GM19099 (cell line): ENCODE data around the gene RASSF4.

Experiments
- POLR2A ChIP-seq: IDR thresholded peaks from 3 replicates; pipeline ENCODE4 v1.6.1; 2011; ENCODE audit warnings: low read depth; ENCODE audit not compliant: insufficient read length; ENCODE audit errors: extremely low read depth

RASSF4 gene

GRCh38 chr10:45001381-45002148, 42.0 kb downstream of the RASSF4 start:
- TF ChIP-seq POLR2A, result peak; percentile 9

- TF ChIP-seq POLR2A, result no peak
Observed at GRCh38 chr10:45003432-45004000, 43.9 kb downstream of the RASSF4 start.

DNA sequence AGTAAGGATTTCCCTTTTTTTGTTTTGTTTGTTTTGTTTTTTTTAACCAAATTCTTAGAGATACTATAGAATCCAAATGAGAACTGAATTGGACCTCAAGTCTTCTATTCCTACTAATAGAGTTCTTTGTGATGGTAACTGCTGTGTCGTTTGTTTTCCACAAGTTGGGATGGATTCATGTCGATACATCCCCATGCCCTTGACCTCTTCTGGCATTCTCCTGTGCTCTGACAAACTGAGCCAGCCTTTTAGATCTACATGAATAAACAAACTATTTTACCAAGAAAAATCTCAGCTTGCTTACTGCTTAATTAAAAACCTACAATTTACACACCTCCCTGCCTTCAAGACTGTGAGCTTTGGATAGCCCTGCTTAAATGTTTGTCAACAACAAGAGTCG, 45.1 kb downstream of the RASSF4 start:
- no peak for TF ChIP-seq POLR2A

DNA sequence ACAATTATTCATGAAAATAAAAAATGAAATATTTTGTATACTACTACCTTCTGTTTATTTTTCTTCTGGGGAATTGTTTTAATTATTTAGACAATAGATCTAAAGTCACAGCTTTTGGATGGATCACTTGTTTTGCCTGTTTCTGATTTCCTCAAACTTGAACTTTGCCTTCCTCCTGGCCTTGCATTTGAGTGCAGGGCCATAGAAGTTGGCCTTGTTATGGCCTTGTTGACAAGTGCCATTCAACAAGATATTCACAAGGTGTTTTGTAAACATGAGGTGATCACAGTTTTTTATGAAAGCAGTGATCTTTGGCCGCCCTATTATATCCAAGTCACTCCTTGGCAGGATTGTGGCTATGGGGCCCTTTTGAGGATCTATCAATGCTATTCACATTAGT, 45.7 kb downstream of the RASSF4 start:
- peak; percentile 7 for TF ChIP-seq POLR2A

DNA sequence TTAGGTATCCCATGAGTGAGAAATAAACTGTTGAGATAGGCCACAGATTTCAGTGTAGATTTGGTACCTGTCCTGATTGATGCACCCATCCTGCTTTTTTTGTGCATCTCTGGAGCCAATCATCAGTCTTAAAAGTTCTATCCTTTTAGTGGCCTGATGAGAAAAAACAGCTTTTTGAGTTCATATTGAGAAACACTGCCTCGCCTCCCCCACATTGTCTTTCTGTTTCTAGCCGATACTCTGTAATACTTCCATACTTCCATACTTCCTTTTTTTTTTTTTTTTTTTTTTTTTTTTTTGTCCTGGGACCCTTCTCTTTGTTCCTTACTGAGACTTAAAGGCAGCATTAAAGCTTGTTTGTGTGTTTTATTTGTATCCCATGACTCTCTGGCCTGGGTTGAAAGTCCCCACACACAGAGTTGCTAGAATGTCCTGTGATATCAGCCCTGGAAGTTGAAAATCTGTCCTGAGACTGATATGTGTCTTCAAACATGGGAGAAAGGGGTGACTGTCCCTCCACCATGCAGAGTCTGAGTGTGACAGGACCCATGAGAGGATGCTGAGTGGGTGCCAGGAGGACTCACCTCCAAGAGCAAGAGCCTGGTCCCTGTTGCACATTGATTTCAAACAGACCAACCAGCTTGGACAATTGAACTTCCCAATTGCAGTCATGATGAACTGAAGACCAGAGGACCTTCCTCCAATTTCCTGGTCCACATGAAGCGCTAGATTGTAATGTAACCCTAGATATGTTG, 46.9 kb downstream of the RASSF4 start:
- TF ChIP-seq POLR2A, result no peak

GRCh38 chr10:45008524-45009161, 49.0 kb downstream of the RASSF4 start:
- TF ChIP-seq POLR2A, result no peak

DNA sequence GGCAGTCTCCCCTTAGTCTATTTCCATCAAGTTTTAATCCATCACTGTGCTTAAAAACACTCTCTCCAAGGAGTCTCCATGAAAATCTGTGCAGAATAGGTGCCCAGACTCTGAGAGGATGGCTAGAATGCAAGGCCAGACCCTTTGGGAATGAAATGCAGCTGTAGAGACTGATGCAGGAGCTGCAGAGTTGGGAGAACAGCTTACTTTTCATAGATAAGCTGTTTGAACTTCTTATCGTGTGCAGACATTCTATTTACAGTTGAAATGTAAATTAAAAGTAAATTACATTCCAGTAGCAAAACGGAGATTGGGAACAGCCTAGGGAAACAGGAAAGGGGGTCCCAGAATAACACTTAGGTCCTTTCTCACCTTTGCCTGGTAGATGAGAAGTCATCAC, 56.0 kb downstream of the RASSF4 start:
- TF ChIP-seq POLR2A, result no peak

GRCh38 chr10:45023426-45023825, 63.8 kb downstream of the RASSF4 start:
- no peak for TF ChIP-seq POLR2A

GRCh38 chr10:45034301-45034700, 74.7 kb downstream of the RASSF4 start:
- no peak for TF ChIP-seq POLR2A

DNA sequence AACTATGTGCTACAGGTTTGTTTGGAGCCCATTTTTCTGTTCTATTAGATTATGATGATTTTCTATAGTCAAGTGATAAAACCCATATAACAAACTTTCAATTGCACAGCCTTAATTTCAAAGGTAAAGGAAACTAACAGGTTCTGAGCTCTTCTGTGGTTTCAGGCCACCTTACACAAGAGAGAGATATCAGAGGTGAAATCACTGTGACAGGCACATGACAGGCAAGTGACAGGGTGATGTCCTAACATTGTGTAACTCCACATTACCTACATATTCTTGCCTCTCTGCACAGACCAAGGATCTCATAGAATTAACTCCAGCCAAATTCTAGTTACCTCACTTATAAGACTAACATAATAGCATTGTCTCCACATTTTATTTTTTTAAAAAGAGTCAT, 76.1 kb downstream of the RASSF4 start:
- TF ChIP-seq POLR2A, result no peak

DNA sequence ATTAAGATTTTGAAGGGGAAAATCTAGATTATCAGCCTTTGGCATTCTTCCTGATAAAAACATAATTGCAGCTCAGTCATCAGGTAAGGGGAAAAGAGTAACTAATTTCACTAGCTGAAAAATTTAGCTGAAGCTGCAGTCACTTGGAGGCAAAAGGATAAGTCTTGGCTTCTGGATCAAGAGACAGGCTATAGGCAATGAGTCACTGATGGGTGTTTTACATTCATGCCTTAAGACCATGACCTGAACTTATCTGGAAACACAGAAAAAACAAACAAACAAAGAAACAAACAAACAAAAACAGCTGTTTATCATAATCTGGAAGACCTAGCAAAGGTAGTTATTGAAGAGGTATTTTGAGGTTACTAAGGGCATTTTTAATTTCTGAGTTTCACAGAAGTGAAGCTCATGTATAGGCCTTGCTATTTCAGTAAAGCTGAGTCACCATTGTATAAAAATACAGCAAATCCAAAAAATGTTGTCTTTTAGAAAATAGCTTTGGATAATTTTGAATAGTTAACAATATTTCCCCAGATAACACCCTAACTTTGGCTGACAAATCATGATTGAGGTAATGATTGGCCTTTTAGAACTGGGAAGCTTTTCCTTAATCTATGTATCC, 81.4 kb downstream of the RASSF4 start:
- no peak for TF ChIP-seq POLR2A

DNA sequence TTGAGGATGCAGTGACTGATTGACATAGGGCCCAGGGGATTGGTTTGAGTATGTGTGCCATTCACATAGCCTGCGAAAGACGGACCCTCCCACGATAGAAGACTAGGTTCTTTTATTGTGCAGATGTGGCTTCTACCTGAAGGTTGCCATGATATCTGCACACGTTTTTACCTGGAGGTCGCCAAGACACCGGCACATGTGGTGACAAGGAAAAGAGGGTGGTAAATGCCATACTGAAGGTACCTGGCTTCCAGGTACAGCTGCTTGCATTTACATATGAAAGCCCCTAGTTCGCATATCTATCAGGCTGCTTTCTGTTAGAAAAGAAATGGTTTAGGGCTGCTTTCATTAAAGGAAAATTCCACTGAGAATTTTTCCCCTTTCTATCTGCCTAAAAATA, 84.7 kb downstream of the RASSF4 start:
- TF ChIP-seq POLR2A, result no peak
